KOPT-K1 (cell line): ENCODE measurements around the gene NTM.

Experiments
- H3K27ac ChIP-seq: fragments of 200-600 bp; sonication (generic); 2 replicates; pipeline ENCODE4 v1.5.1; 2016; ENCODE audit warnings: antibody characterized with exemption, mild to moderate bottlenecking, low read depth, low read length; ENCODE audit not compliant: poor library complexity, severe bottlenecking
- H3K36me3 ChIP-seq: fragments of 200-600 bp; sonication (generic); 2 replicates; pipeline ENCODE4 v1.5.1; 2017; ENCODE audit warnings: antibody characterized with exemption, mild to moderate bottlenecking, low read length, moderate library complexity; ENCODE audit not compliant: insufficient read depth
- H3K9me3 ChIP-seq: fragments of 200-600 bp; sonication (generic); 2 replicates; pipeline ENCODE4 v1.5.1; 2017; ENCODE audit warnings: antibody characterized with exemption, low read length, mild to moderate bottlenecking; ENCODE audit not compliant: insufficient read depth, poor library complexity, severe bottlenecking

NTM gene

DNA sequence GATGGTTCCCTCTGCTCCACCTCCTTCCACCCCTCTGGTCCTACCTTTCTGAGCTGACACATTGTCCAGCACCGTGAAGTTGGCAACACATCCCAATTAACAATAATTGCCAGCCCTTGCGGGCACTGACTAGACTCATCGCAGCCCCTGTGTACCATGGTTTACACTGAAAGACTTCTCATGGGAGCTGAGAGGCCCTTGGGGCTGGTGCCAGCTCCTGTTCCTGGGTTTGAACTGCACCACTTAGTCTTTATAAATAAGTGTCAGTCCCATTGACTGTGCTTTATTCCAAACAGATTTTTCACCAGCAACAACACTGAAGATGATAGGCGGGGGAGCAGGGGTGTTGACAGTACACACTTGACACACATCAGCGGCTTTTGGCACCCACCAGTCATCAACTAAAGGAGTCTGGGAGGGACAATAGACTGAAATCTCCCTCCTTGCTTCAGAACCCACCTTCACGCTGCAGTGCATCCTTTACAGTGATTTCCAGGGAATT is 447.3 kb downstream of the NTM start:
- no peaks in the 10 kb centered on the region for H3K36me3 ChIP-seq
- no peaks in the 10 kb centered on the region for H3K9me3 ChIP-seq
- H3K27ac ChIP-seq, result no peak overlapping the region

- Histone ChIP-seq H3K36me3 (no peaks in the 10 kb centered on the region), H3K27ac (no peak overlapping the region), H3K9me3 (no peaks in the 10 kb centered on the region)
These were observed 449.4 kb downstream of the NTM start for GRCh38 chr11:131819865-131820264.

DNA sequence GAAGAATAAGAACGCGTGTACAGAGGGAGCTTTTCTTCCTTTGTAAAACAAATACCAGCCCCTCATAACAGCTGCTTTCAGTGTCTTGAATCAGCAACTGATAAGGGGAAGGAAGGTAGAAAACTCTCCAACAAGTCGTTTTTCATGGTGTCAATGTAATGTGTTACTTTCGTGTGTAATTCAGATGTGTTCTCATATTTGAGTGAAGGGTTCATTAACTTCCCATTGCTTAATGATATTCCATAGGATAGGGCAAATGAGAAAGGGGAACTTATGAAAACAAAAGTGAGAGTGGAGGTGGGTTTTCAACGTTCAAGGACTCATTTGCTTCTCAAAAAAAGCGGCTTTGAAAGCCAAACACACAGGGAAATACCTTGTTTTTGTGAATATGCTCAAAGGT is 452.1 kb downstream of the NTM start:
- Histone ChIP-seq H3K27ac (no peak overlapping the region), H3K36me3 (no peaks in the 10 kb centered on the region), H3K9me3 (no peaks in the 10 kb centered on the region)

DNA sequence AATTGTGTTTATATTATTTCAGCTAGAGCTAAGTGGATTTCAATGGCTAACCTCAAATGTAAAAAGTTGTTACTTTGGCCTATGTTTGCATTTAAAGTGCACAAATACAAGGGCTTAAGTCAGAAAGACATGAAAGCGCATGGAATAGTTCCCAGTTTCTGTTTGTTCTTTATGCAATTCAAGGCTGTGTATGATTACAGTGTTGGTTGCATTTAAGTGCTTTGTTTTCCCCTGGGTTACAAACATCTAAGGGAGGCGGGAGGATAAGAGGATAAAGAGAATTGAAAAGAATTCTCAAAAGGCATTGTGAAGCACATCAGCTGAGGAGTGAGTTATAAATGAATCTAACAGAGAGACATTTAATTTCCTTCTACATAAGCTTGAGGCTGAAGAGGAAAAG is 453.4 kb downstream of the NTM start:
- no peak overlapping the region for H3K27ac ChIP-seq
- no peaks in the 10 kb centered on the region for H3K9me3 ChIP-seq
- H3K36me3 ChIP-seq, result no peaks in the 10 kb centered on the region

GRCh38 chr11:131824771-131825170 is 454.4 kb downstream of the NTM start:
- H3K9me3 ChIP-seq, result no peaks in the 10 kb centered on the region
- H3K36me3 ChIP-seq, result no peaks in the 10 kb centered on the region
- H3K27ac ChIP-seq, result no peak overlapping the region

- Histone ChIP-seq H3K9me3 (no peaks in the 10 kb centered on the region), H3K27ac (no peak overlapping the region), H3K36me3 (no peaks in the 10 kb centered on the region)
These were observed 457.0 kb downstream of the NTM start for GRCh38 chr11:131827430-131827829.

GRCh38 chr11:131829725-131830124 is 459.3 kb downstream of the NTM start:
- Histone ChIP-seq H3K9me3 (no peaks in the 10 kb centered on the region), H3K27ac (no peak overlapping the region), H3K36me3 (no peaks in the 10 kb centered on the region)

DNA sequence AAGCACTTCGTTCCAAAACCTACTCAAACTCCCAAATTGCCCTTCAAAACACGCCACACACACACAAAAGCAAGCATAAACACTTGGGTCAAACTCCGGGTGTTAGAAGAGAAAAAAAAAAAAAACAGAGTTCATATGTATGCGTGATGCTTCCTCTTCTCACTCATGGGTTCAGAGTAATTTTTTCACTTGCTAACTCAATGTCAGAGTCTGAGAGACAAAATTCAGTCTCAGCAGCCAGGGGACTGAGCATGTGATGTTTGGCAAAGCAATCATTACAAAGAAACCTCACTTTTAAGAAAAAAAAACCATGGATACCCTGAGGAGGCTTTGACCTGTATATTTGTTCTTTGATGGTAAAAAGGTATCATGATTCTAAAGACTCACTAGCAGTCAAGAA is 461.7 kb downstream of the NTM start:
- H3K9me3 ChIP-seq, result no peaks in the 10 kb centered on the region
- no peaks in the 10 kb centered on the region for H3K36me3 ChIP-seq
- H3K27ac ChIP-seq, result no peak overlapping the region

GRCh38 chr11:131833366-131833765 is 463.0 kb downstream of the NTM start:
- H3K27ac ChIP-seq, result no peak overlapping the region
- no peaks in the 10 kb centered on the region for H3K9me3 ChIP-seq
- H3K36me3 ChIP-seq, result no peaks in the 10 kb centered on the region

- no peak overlapping the region for H3K27ac ChIP-seq
- no peaks in the 10 kb centered on the region for H3K36me3 ChIP-seq
- no peaks in the 10 kb centered on the region for H3K9me3 ChIP-seq
These were observed 467.1 kb downstream of the NTM start for GRCh38 chr11:131837562-131837961.

GRCh38 chr11:131838016-131838415 is 467.6 kb downstream of the NTM start:
- H3K36me3 ChIP-seq, result no peaks in the 10 kb centered on the region

GRCh38 chr11:131839326-131839725 is 468.9 kb downstream of the NTM start:
- Histone ChIP-seq H3K27ac (no peak overlapping the region), H3K9me3 (no peaks in the 10 kb centered on the region), H3K36me3 (no peaks in the 10 kb centered on the region)

More at GRCh38 chr11:131838016-131838415, 467.6 kb downstream of the NTM start:
- no peaks in the 10 kb centered on the region for H3K9me3 ChIP-seq
- H3K27ac ChIP-seq, result no peak overlapping the region

- Histone ChIP-seq H3K9me3 (no peaks in the 10 kb centered on the region), H3K36me3 (no peaks in the 10 kb centered on the region), H3K27ac (no peak overlapping the region)
These were observed 470.1 kb downstream of the NTM start for GRCh38 chr11:131840545-131840944.

DNA sequence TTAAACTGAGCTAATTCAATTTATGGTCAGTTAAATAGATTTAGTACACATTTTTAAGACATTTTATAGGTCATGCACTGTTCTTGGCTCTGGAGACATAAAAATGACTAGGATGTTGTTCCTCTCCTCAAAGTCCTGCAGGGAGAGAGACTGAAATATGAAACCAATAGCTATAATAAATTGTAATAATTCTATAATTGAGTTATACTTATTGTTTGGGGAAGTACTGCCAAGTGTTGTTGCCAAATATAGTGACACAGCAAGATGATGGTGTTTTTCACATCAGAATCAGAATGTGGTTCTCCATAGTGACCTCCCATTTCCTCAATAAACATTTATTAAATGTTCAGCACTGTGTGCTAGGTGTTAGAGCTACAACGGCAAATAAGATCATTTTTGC is 470.6 kb downstream of the NTM start:
- Histone ChIP-seq H3K27ac (no peak overlapping the region), H3K36me3 (no peaks in the 10 kb centered on the region), H3K9me3 (no peaks in the 10 kb centered on the region)

DNA sequence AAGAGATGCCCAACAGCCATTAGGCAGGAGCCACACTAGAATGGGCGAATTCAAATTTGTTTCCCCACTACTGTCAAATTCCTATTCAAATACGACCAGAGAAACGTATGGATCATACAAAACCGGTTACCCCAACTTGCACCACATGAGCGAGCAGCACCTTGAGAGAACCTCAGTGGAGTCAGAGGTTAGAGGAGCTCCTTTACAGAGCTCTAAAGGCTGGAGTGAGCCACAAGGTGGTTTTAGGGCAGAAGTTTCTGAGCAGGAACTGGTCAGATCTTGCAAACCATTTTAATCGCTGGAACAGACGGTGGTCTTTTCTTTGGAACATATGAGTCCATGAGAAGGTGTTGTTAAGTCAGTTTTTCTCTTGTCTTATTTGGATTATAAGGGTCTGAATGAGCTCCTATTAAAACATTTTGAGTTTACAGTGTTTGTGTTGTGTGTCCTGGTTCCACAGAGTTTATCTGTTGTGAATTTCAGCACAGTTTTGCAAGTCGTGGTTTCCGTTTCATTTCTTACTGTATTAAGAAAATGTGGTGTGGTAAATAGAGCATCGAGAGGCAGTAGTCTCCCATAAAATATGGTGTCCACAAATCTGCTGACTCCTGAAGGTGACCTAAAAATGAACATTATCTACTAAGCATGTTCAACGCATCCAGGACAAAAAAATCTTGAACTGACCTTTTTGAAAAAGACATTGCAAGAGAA is 471.7 kb downstream of the NTM start:
- Histone ChIP-seq H3K9me3 (no peaks in the 10 kb centered on the region), H3K36me3 (no peaks in the 10 kb centered on the region), H3K27ac (no peak overlapping the region)

DNA sequence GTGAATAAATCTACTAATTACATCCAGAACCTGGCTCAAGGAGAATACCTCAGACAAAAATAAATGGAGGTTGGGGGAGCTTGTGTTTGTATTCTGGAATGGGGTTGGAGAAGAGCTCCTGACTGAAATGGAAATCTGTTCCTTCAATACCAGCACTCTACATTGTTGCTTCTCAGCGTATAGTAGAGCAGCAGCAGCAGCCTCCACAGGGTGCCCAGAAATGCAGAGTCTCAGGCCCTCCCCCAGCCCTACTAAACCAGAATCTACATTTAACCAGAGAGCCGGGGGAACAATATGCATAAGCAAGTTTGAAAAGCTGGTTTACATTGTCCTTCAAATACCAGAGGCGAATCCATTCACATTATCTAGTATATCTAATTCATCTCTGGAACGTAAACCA is 474.8 kb downstream of the NTM start:
- H3K27ac ChIP-seq, result no peak overlapping the region
- no peaks in the 10 kb centered on the region for H3K36me3 ChIP-seq
- no peaks in the 10 kb centered on the region for H3K9me3 ChIP-seq
